Vagina (tissue), 2 donors: ENCODE data around the gene EMSY. TPM values are rescaled to one million over a fixed set of nuclear protein-coding genes. Genes with fewer than 3 reads are reported as not detected.

Experiments used
- DNase-seq, 2 donors: peaks; one replicate each; pipeline ENCODE4 v3.0.0-alpha.2; 2017; ENCODE audit errors: extremely low spot score in 2 of 2
- H3K27ac ChIP-seq: fragments of 200-600 bp; sonication (generic); one replicate; pipeline ENCODE4 v1.5.1; 2019
- H3K27me3 ChIP-seq: fragments of 200-600 bp; sonication (generic); one replicate; pipeline ENCODE4 v1.5.1; 2019
- H3K36me3 ChIP-seq, 2 donors: fragments of 200-600 bp; sonication (generic); one replicate each; pipeline ENCODE4 v1.5.1; 2017 to 2019
- H3K4me1 ChIP-seq: fragments of 200-600 bp; sonication (generic); one replicate; pipeline ENCODE4 v1.5.1; 2019
- H3K4me3 ChIP-seq, 2 donors: fragments of 200-600 bp; sonication (generic); 1 replicate in 1 of 2; 2 replicates in 1 of 2; pipeline ENCODE4 v1.5.1; 2016 to 2019
- H3K9me3 ChIP-seq: fragments of 200-600 bp; sonication (generic); one replicate; pipeline ENCODE4 v1.5.1; 2019
- CTCF ChIP-seq, 3 experiments: fragments of 450-650 bp in 2 of 3; fragments of 200-600 bp in 1 of 3; sonication (generic) in 1 of 3; IDR thresholded peaks; one replicate each; pipeline ENCODE4 v1.5.1; 2017 to 2019; ENCODE audit warnings: antibody characterized with exemption in 3 of 3, mild to moderate bottlenecking in 2 of 3, moderate library complexity in 2 of 3
- POLR2A ChIP-seq, 2 donors: fragments of 450-650 bp; IDR thresholded peaks; one replicate each; pipeline ENCODE4 v1.6.1; 2017; ENCODE audit warnings: antibody characterized with exemption in 2 of 2, mild to moderate bottlenecking in 2 of 2, moderate library complexity in 2 of 2
- POLR2AphosphoS5 ChIP-seq, 2 donors: sonication (generic); formaldehyde crosslinking; IDR thresholded peaks; one replicate each; pipeline ENCODE4 v1.9.0; 2017; ENCODE audit warnings: antibody characterized with exemption in 2 of 2, mild to moderate bottlenecking in 2 of 2, low read depth in 1 of 2; ENCODE audit not compliant: insufficient read depth in 1 of 2
- intact Hi-C: fragments of 100-400 bp; cut with DNase I; formaldehyde crosslinking; loops from one replicate; pipeline ENCODE4 v1.15.1; 2023
- total RNA-seq: library from RNA; depleted of rRNA; stranded (reverse); fragments of >200 nt; gene quantifications from one replicate; pipeline ENCODE4 v1.2.3, GENCODE V29; 2016

Gene EMSY
- total RNA-seq, 1 donor from 2014 or later = 31.2 TPM

- TF ChIP-seq CTCF (IDR thresholded peaks at IDR 0.05) (no peak), POLR2AphosphoS5 (IDR thresholded peaks at IDR 0.05; ENCODE audit: insufficient read depth in 1 of 2, low read depth in 1 of 2) (no peak), POLR2A (IDR thresholded peaks at IDR 0.05) (no peak)
- no peaks in the 10 kb centered on the region for H3K27me3 ChIP-seq
- H3K4me1 ChIP-seq = peaks cover 13% of the 10 kb centered on the region
- intact Hi-C loops = no loop called here
- H3K27ac ChIP-seq = no peak overlapping the region
- no peak overlapping the region for H3K4me3 ChIP-seq
- no peaks in the 10 kb centered on the region for H3K36me3 ChIP-seq
- DNase-seq = no peak
- no peaks in the 10 kb centered on the region for H3K9me3 ChIP-seq
Observed at GRCh38 chr11:76408171-76408965, 36.5 kb upstream of the EMSY start.

DNA sequence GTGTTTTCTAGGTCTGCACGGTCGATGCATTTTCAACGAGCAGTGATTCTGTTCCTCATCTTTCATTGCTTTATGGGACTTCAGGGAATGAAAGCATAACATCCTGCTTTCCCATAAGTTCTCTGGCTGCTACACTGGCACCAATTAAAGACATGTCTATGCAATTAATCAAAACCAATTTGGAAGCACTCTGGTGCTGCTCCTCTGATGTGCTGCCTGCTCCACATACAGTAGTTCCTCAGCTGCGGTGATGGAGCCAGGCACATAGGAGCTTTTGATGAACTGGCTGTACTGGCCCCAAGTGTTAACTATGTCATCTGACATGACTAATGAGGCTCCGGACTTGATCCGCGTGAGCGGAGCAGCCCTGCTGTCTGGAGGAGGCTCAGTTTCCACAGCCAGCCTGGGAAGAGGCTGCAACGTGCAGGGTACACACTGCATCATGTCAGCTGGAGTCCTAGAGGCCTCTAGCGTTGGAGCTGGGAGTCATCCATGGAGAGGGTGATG, 33.9 kb upstream of the EMSY start:
- no peak overlapping the region for H3K27ac ChIP-seq
- no peaks in the 10 kb centered on the region for H3K27me3 ChIP-seq
- H3K36me3 ChIP-seq = no peaks in the 10 kb centered on the region
- no peak for DNase-seq
- TF ChIP-seq CTCF (IDR thresholded peaks at IDR 0.05) (no peak), POLR2A (IDR thresholded peaks at IDR 0.05) (no peak), POLR2AphosphoS5 (IDR thresholded peaks at IDR 0.05; ENCODE audit: insufficient read depth in 1 of 2, low read depth in 1 of 2) (no peak)
- peaks cover 13% of the 10 kb centered on the region for H3K4me1 ChIP-seq
- no peaks in the 10 kb centered on the region for H3K9me3 ChIP-seq
- intact Hi-C loops = loop anchor here (5.0 kb wide), 1 partner anchor 1379 kb away; no protein-coding TSS in a partner anchor
- H3K4me3 ChIP-seq = no peak overlapping the region

DNA sequence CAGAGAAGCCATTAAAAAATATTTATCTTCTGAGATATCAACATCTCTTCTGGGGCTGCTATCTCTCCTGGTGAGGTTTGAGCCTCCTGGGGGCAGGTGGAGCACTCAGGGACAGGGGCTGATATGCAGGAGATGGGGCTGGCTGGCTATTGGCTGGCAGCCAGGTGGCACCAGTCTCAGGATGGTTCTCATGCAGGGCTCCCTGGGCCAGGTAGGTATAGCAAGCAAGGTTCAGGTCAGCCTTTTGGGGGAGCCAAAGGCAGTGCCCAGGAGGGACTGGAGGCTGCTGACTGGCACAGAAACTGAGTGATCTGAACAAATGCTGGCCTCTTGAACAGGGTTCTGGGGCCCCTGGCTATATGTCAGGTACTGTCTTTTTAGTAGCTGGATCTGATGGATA, 29.7 kb upstream of the EMSY start:
- Histone ChIP-seq H3K4me1 (peaks cover 13% of the 10 kb centered on the region), H3K27ac (no peak overlapping the region), H3K27me3 (no peaks in the 10 kb centered on the region), H3K9me3 (no peaks in the 10 kb centered on the region), H3K4me3 (no peak overlapping the region), H3K36me3 (no peaks in the 10 kb centered on the region)
- intact Hi-C loops = no loop called here
- TF ChIP-seq POLR2A (IDR thresholded peaks at IDR 0.05) (no peak), CTCF (IDR thresholded peaks at IDR 0.05) (no peak), POLR2AphosphoS5 (IDR thresholded peaks at IDR 0.05; ENCODE audit: insufficient read depth in 1 of 2, low read depth in 1 of 2) (no peak)
- DNase-seq = no peak

GRCh38 chr11:76419896-76420295, 24.9 kb upstream of the EMSY start:
- no peak overlapping the region for H3K4me3 ChIP-seq
- H3K4me1 ChIP-seq = no peaks in the 10 kb centered on the region
- no peak overlapping the region for H3K27ac ChIP-seq
- no peaks in the 10 kb centered on the region for H3K27me3 ChIP-seq
- TF ChIP-seq CTCF (IDR thresholded peaks at IDR 0.05) = no peak
- no peak for TF ChIP-seq POLR2A (IDR thresholded peaks at IDR 0.05)
- TF ChIP-seq POLR2AphosphoS5 (IDR thresholded peaks at IDR 0.05; ENCODE audit: insufficient read depth in 1 of 2, low read depth in 1 of 2) = no peak
- intact Hi-C loops = no loop called here
- H3K9me3 ChIP-seq = no peaks in the 10 kb centered on the region
- DNase-seq = peak in 1 of 2 donors; percentile 44
- H3K36me3 ChIP-seq = no peaks in the 10 kb centered on the region

GRCh38 chr11:76424379-76424778, 20.4 kb upstream of the EMSY start:
- no peaks in the 10 kb centered on the region for H3K36me3 ChIP-seq
- intact Hi-C loops = no loop called here
- H3K9me3 ChIP-seq = no peaks in the 10 kb centered on the region
- no peak overlapping the region for H3K27ac ChIP-seq
- H3K4me3 ChIP-seq = no peak overlapping the region
- no peaks in the 10 kb centered on the region for H3K27me3 ChIP-seq
- DNase-seq = no peak
- no peak for TF ChIP-seq POLR2AphosphoS5 (IDR thresholded peaks at IDR 0.05; ENCODE audit: insufficient read depth in 1 of 2, low read depth in 1 of 2)
- TF ChIP-seq POLR2A (IDR thresholded peaks at IDR 0.05) = no peak
- TF ChIP-seq CTCF (IDR thresholded peaks at IDR 0.05) = no peak
- no peaks in the 10 kb centered on the region for H3K4me1 ChIP-seq
